ENCODE measurements around the gene VIPR2. TPM values are rescaled to one million over a fixed set of nuclear protein-coding genes. Genes with fewer than 3 reads are reported as not detected.
"Not testable (repeated sequence)": the region's sequence is repeated elsewhere in the genome, so short reads cannot be mapped to it uniquely, and the experiment has no call there.

Gene VIPR2
- total RNA-seq, 4 donors from 2014 or later = 1.8 to 3.7 (median 2.7) TPM

DNA sequence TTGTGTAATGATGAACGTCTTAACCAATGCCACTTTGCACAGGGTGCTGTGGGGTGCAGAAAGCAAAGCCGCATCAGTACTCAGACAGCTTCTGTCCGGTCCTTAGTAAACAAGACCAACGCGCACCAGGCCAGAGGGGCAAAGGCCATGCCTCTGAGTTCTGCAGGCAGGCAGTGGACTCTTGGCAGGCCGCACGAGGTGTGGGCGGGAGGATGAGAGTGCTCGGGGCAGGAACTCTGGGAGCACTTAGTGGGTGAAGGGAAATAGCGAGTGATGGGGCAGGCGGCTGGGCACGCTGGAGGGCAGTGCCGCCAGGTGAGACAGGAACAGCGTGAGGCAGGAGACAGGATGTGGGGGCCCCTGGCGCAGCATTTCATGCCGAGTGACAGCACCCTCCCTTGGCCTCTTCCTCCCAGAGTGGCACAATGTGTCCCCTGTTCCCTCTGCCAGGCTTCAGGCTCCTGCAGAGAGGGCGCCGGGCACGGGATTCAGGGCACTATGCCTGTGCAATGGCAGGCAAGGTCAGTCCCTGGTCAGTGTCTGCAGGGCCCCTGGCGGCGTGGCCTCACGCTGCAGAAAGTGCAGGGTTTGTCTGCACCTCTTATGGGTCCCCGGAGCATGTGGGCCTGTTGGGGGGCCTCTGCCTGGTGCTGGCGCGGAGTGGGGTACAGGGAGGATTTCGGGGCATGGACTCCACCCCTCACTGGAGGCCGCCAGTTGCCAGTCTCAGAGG, 60.4 kb downstream of the VIPR2 start:
- Histone ChIP-seq H3K9me3 (no peaks in the 10 kb centered on the region), H3K4me3 (no peak overlapping the region), H3K36me3 (no peaks in the 10 kb centered on the region), H3K27me3 (no peaks in the 10 kb centered on the region), H3K27ac (no peak overlapping the region), H3K4me1 (no peaks in the 10 kb centered on the region)
- intact Hi-C loops (cut with DNase I; ENCODE audit: low total_unique reads) = no loop called here
- DNase-seq = peak; percentile 4
- in situ Hi-C loops (cut with MboI; ENCODE audit: low pct_ligation_motif_present in 1 of 4, low pct_unique_long_range_greater_than_20kb in 1 of 4, low sequenced_read_pairs in 3 of 4) = no loop called here
- TF ChIP-seq, protein P1, sequence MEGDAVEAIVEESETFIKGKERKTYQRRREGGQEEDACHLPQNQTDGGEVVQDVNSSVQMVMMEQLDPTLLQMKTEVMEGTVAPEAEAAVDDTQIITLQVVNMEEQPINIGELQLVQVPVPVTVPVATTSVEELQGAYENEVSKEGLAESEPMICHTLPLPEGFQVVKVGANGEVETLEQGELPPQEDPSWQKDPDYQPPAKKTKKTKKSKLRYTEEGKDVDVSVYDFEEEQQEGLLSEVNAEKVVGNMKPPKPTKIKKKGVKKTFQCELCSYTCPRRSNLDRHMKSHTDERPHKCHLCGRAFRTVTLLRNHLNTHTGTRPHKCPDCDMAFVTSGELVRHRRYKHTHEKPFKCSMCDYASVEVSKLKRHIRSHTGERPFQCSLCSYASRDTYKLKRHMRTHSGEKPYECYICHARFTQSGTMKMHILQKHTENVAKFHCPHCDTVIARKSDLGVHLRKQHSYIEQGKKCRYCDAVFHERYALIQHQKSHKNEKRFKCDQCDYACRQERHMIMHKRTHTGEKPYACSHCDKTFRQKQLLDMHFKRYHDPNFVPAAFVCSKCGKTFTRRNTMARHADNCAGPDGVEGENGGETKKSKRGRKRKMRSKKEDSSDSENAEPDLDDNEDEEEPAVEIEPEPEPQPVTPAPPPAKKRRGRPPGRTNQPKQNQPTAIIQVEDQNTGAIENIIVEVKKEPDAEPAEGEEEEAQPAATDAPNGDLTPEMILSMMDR (IDR thresholded peaks at IDR 0.05) = no peak
- no peak for TF ChIP-seq EP300 (IDR thresholded peaks at IDR 0.05; ENCODE audit: low read depth)
- no peak for TF ChIP-seq POLR2AphosphoS5 (IDR thresholded peaks at IDR 0.05)
- TF ChIP-seq POLR2A (IDR thresholded peaks at IDR 0.05) = no peak
- 82 to 100% methylated on average over 3 to 27 of the region's 27 CpGs for WGBS, 2 donors (ENCODE audit: low coverage in 1 of 2)

DNA sequence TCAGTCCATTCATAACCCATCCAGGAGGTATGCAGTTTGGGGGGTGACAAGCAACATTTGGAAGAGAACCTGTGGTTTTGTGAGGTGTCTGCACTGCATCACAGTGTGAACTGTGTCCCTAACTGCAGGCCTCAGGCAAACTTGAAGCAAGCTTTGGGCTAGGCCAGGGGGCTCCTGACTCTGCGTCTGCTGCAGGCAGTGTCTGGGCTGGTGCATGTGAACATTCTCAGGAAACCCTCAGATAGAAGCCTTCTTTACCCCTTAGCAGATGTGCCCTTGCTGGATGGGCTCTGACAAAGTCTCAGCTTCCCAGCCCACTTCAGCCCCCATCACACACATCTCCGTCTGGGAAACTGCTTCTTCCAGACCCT, 61.0 kb downstream of the VIPR2 start:
- DNase-seq = no peak
- Histone ChIP-seq H3K36me3 (no peaks in the 10 kb centered on the region), H3K27me3 (no peaks in the 10 kb centered on the region), H3K9me3 (no peaks in the 10 kb centered on the region), H3K4me3 (no peak overlapping the region), H3K4me1 (no peaks in the 10 kb centered on the region), H3K27ac (no peak overlapping the region)
- WGBS, 2 donors (ENCODE audit: low coverage in 1 of 2) = 82% methylated on average over 2 of the region's 2 CpGs; no CpG with 5 or more reads in 1 of the 2 donors
- TF ChIP-seq POLR2AphosphoS5 (IDR thresholded peaks at IDR 0.05) = no peak
- TF ChIP-seq POLR2A (IDR thresholded peaks at IDR 0.05) = no peak
- no peak for TF ChIP-seq EP300 (IDR thresholded peaks at IDR 0.05; ENCODE audit: low read depth)
- TF ChIP-seq, protein P1 (IDR thresholded peaks at IDR 0.05) = no peak
- intact Hi-C loops (cut with DNase I; ENCODE audit: low total_unique reads) = no loop called here
- in situ Hi-C loops (cut with MboI; ENCODE audit: low pct_ligation_motif_present in 1 of 4, low pct_unique_long_range_greater_than_20kb in 1 of 4, low sequenced_read_pairs in 3 of 4) = no loop called here

DNA sequence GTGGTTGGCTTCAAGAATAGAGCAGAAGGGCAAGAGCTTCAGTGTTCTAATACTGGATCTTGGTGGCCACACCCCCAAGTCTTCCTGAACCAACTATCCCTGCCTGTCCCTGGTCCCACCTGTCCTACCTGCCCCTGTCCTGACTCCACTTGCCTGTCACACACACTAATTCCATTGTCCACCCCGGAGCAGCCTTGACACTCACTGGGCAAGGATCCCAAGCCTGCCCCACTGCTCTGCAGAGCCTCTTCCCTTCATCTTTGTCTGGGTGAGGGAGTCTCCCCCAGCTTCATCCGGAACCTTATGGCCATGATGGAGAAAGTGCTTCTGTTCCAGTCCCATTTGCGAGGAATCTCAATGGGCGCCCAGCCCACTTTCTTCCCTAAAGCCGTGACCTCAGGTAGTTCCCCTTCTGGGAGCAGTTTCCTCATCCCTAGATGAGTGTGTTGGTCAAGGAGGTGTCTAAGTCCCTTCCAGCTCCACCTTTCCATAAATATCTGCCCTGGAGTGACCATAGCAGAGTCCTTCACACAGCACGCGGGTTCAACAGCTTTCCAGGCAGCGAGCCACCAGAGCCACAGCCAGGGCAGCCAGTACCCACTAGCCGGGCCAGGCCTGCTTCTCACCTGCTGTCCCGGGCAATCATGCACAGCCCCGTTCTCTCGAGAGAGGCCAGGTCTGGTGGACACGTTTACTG, 61.5 kb downstream of the VIPR2 start:
- in situ Hi-C loops (cut with MboI; ENCODE audit: low pct_ligation_motif_present in 1 of 4, low pct_unique_long_range_greater_than_20kb in 1 of 4, low sequenced_read_pairs in 3 of 4) = no loop called here
- TF ChIP-seq EP300 (IDR thresholded peaks at IDR 0.05; ENCODE audit: low read depth) = no peak
- TF ChIP-seq, protein P1 (IDR thresholded peaks at IDR 0.05) = no peak
- TF ChIP-seq POLR2A (IDR thresholded peaks at IDR 0.05) = no peak
- no peak for TF ChIP-seq POLR2AphosphoS5 (IDR thresholded peaks at IDR 0.05)
- Histone ChIP-seq H3K4me3 (no peak overlapping the region), H3K27ac (no peak overlapping the region), H3K27me3 (no peaks in the 10 kb centered on the region), H3K36me3 (no peaks in the 10 kb centered on the region), H3K9me3 (no peaks in the 10 kb centered on the region), H3K4me1 (no peaks in the 10 kb centered on the region)
- intact Hi-C loops (cut with DNase I; ENCODE audit: low total_unique reads) = no loop called here
- DNase-seq = no peak
- 82 to 100% methylated on average over 1 to 13 of the region's 13 CpGs for WGBS, 2 donors (ENCODE audit: low coverage in 1 of 2)

DNA sequence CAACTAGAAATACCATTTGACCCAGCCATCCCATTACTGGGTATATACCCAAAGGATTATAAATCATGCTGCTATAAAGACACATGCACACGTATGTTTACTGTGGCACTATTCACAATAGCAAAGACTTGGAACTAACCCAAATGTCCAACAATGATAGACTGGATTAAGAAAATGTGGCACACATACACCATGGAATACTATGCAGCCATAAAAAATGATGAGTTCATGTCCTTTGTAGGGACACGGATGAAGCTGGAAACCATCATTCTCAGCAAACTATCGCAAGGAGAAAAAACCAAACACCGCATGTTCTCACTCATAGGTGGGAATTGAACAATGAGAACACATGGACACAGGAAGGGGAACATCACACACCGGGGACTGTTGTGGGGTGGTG, 62.6 kb downstream of the VIPR2 start:
- WGBS, 2 donors (ENCODE audit: low coverage in 1 of 2) = 91 to 100% methylated on average over 1 to 5 of the region's 5 CpGs
- in situ Hi-C loops (cut with MboI; ENCODE audit: low pct_ligation_motif_present in 1 of 4, low pct_unique_long_range_greater_than_20kb in 1 of 4, low sequenced_read_pairs in 3 of 4) = not testable (repeated sequence)

More for the DNA sequence above, 62.6 kb downstream of the VIPR2 start:
- H3K27ac ChIP-seq; H3K9me3 ChIP-seq; H3K4me3 ChIP-seq; intact Hi-C loops (cut with DNase I; ENCODE audit: low total_unique reads); H3K27me3 ChIP-seq; H3K4me1 ChIP-seq; DNase-seq; H3K36me3 ChIP-seq: not testable (repeated sequence)
